HG03558 (cell line): ENCODE measurements around the gene RARB.

Source experiments
- ATAC-seq: cut with Tn5 transposase; IDR thresholded peaks from one replicate; pipeline ENCODE4 v1.9.1; 2021; ENCODE audit warnings: moderate number of reproducible peaks; ENCODE audit not compliant: unreplicated experiment; ENCODE audit errors: extremely low read depth

RARB gene

GRCh38 chr3:25497096-25497495 lies 69.0 kb downstream of the RARB start:
- no peak for ATAC-seq

GRCh38 chr3:25500706-25501210 lies 72.7 kb downstream of the RARB start:
- no peak for ATAC-seq

- no peak for ATAC-seq
Observed at GRCh38 chr3:25502233-25502632, 74.2 kb downstream of the RARB start.

GRCh38 chr3:25503898-25504301 lies 75.8 kb downstream of the RARB start:
- no peak for ATAC-seq

GRCh38 chr3:25505581-25505980 lies 77.5 kb downstream of the RARB start:
- no peak for ATAC-seq

GRCh38 chr3:25507811-25508210 lies 79.7 kb downstream of the RARB start:
- ATAC-seq = no peak

- ATAC-seq = no peak
Observed at GRCh38 chr3:25508433-25508832, 80.4 kb downstream of the RARB start.

- no peak for ATAC-seq
Observed at GRCh38 chr3:25508901-25509300, 80.8 kb downstream of the RARB start.

- no peak for ATAC-seq
Observed at GRCh38 chr3:25510797-25511196, 82.7 kb downstream of the RARB start.

GRCh38 chr3:25511972-25512721 lies 84.1 kb downstream of the RARB start:
- no peak for ATAC-seq

- ATAC-seq = no peak
Observed at GRCh38 chr3:25513642-25514266, 85.7 kb downstream of the RARB start.

GRCh38 chr3:25515171-25515570 lies 87.1 kb downstream of the RARB start:
- no peak for ATAC-seq

GRCh38 chr3:25520926-25521559 lies 93.0 kb downstream of the RARB start:
- no peak for ATAC-seq

- ATAC-seq = no peak
Observed at GRCh38 chr3:25527336-25527735, 99.3 kb downstream of the RARB start.

GRCh38 chr3:25527801-25528200 lies 99.7 kb downstream of the RARB start:
- no peak for ATAC-seq

GRCh38 chr3:25531971-25532370 lies 103.9 kb downstream of the RARB start:
- ATAC-seq = no peak

GRCh38 chr3:25532431-25533162 lies 104.5 kb downstream of the RARB start:
- no peak for ATAC-seq

GRCh38 chr3:25533399-25533798 lies 105.3 kb downstream of the RARB start:
- ATAC-seq = no peak

GRCh38 chr3:25534007-25534406 lies 105.9 kb downstream of the RARB start:
- no peak for ATAC-seq

GRCh38 chr3:25536521-25537391 lies 108.7 kb downstream of the RARB start:
- no peak for ATAC-seq
